ENCODE data around the gene PPARD. TPM values are rescaled to one million over a fixed set of nuclear protein-coding genes. Genes with fewer than 3 reads are reported as not detected.

The PPARD gene
- total RNA-seq, 2 donors from 2014 or later: 38.1 to 41.8 TPM

- DNase-seq: no peak
- Histone ChIP-seq H3K4me3 (peak overlapping the region; percentile 46), H3K4me1 (no peaks in the 10 kb centered on the region), H3K9me3 (no peaks in the 10 kb centered on the region), H3K36me3 (no peaks in the 10 kb centered on the region), H3K27me3 (no peaks in the 10 kb centered on the region), H3K9ac (ENCODE audit: low read depth in 2 of 2, low read length in 2 of 2) (peak overlapping the region in 1 of 2 donors; percentile 93), H3K27ac (peak overlapping the region; percentile 67)
- no peak for TF ChIP-seq CTCF (IDR thresholded peaks at IDR 0.05)
- intact Hi-C loops (cut with DNase I): loop anchor here (5.0 kb wide), 2 partner anchors 45 to 150 kb away; partner anchors contain the start of gene PPARD
Observed at GRCh38 chr6:35296931-35297600, 45.3 kb upstream of the PPARD start.

GRCh38 chr6:35297601-35298481 lies 44.5 kb upstream of the PPARD start, which contains the start of gene DEF6:
DEF6 (plus strand) TSS chr6:35297818; CDS start chr6:35297857, 39 bp downstream.
- no peaks in the 10 kb centered on the region for H3K27me3 ChIP-seq
- intact Hi-C loops (cut with DNase I): loop anchor here (5.0 kb wide), 2 partner anchors 44 to 149 kb away; partner anchors contain the start of gene PPARD
- peak; percentile 83 for TF ChIP-seq CTCF (IDR thresholded peaks at IDR 0.05)
- peak within 1 kb of the TSS; percentile 76 to 93 for H3K9ac ChIP-seq (ENCODE audit: low read depth in 2 of 2, low read length in 2 of 2)
- peak within 1 kb of the TSS; percentile 67 for H3K27ac ChIP-seq
- no peaks in the 10 kb centered on the region for H3K9me3 ChIP-seq
- H3K36me3 ChIP-seq: no peaks in the 10 kb centered on the region
- H3K4me3 ChIP-seq: peak within 1 kb of the TSS; percentile 46
- DNase-seq: peak; percentile 85
- peaks cover 4% of the 10 kb centered on the region for H3K4me1 ChIP-seq

- intact Hi-C loops (cut with DNase I): loop anchor here (5.0 kb wide), 2 partner anchors 44 to 149 kb away; partner anchors contain the start of gene PPARD
- peak overlapping the region; percentile 76 to 93 for H3K9ac ChIP-seq (ENCODE audit: low read depth in 2 of 2, low read length in 2 of 2)
- H3K9me3 ChIP-seq: no peaks in the 10 kb centered on the region
- no peak for DNase-seq
- H3K4me1 ChIP-seq: peaks cover 4% of the 10 kb centered on the region
- H3K4me3 ChIP-seq: peak overlapping the region; percentile 46
- H3K27ac ChIP-seq: peak overlapping the region; percentile 67
- TF ChIP-seq CTCF (IDR thresholded peaks at IDR 0.05): no peak
- H3K36me3 ChIP-seq: no peaks in the 10 kb centered on the region
- H3K27me3 ChIP-seq: no peaks in the 10 kb centered on the region
Observed at GRCh38 chr6:35298625-35299140, 43.7 kb upstream of the PPARD start.

- TF ChIP-seq CTCF (IDR thresholded peaks at IDR 0.05): no peak
- peaks cover 4% of the 10 kb centered on the region for H3K4me1 ChIP-seq
- no peaks in the 10 kb centered on the region for H3K36me3 ChIP-seq
- no peaks in the 10 kb centered on the region for H3K9me3 ChIP-seq
- intact Hi-C loops (cut with DNase I): loop anchor here (5.0 kb wide), 2 partner anchors 43 to 148 kb away; partner anchors contain the start of gene PPARD
- no peak overlapping the region for H3K27ac ChIP-seq
- peak overlapping the region; percentile 46 for H3K4me3 ChIP-seq
- no peaks in the 10 kb centered on the region for H3K27me3 ChIP-seq
- peak overlapping the region in 1 of 2 donors; percentile 15 for H3K9ac ChIP-seq (ENCODE audit: low read depth in 2 of 2, low read length in 2 of 2)
- peak; percentile 50 for DNase-seq
Observed at GRCh38 chr6:35299674-35300073, 42.7 kb upstream of the PPARD start.

- H3K27ac ChIP-seq: peak overlapping the region; percentile 14
- intact Hi-C loops (cut with DNase I): no loop called here
- no peak for TF ChIP-seq CTCF (IDR thresholded peaks at IDR 0.05)
Observed at GRCh38 chr6:35300848-35301247, 41.5 kb upstream of the PPARD start.

More at GRCh38 chr6:35300848-35301247, 41.5 kb upstream of the PPARD start:
- H3K9ac ChIP-seq (ENCODE audit: low read depth in 2 of 2, low read length in 2 of 2): no peak overlapping the region
- H3K36me3 ChIP-seq: no peaks in the 10 kb centered on the region
- H3K4me3 ChIP-seq: no peak overlapping the region
- H3K9me3 ChIP-seq: no peaks in the 10 kb centered on the region
- DNase-seq: no peak
- peaks cover 4% of the 10 kb centered on the region for H3K4me1 ChIP-seq
- no peaks in the 10 kb centered on the region for H3K27me3 ChIP-seq
